Measurements from ENCODE around the gene IL4R.

IL4R gene

GRCh38 chr16:27363246-27363632 is 49.5 kb downstream of the IL4R start:
- DNase-seq: no peak

GRCh38 chr16:27363797-27364196 is 50.0 kb downstream of the IL4R start:
- no peak for DNase-seq

GRCh38 chr16:27364493-27365141 is 50.8 kb downstream of the IL4R start:
- DNase-seq: no peak

- DNase-seq: no peak
Measured at GRCh38 chr16:27365142-27366089, 51.6 kb downstream of the IL4R start.

GRCh38 chr16:27366687-27367460 is 53.1 kb downstream of the IL4R start:
- DNase-seq: no peak

- peak; percentile 27 for DNase-seq
Measured at GRCh38 chr16:27367461-27368357, 53.9 kb downstream of the IL4R start.

- no peak for DNase-seq
Measured at GRCh38 chr16:27368358-27368722, 54.6 kb downstream of the IL4R start.

GRCh38 chr16:27369806-27370205 is 56.0 kb downstream of the IL4R start:
- no peak for DNase-seq

- no peak for DNase-seq
Measured at GRCh38 chr16:27370318-27370717, 56.5 kb downstream of the IL4R start.

- no peak for DNase-seq
Measured at GRCh38 chr16:27373312-27373711, 59.5 kb downstream of the IL4R start.

GRCh38 chr16:27374221-27374803 is 60.5 kb downstream of the IL4R start:
- no peak for DNase-seq

- DNase-seq: peak; percentile 92
Measured at GRCh38 chr16:27374804-27375425, 61.1 kb downstream of the IL4R start.

GRCh38 chr16:27377666-27378485 is 64.1 kb downstream of the IL4R start:
- no peak for DNase-seq

- no peak for DNase-seq
Measured at GRCh38 chr16:27378871-27379481, 65.2 kb downstream of the IL4R start.

- DNase-seq: no peak
Measured at GRCh38 chr16:27379919-27380318, 66.1 kb downstream of the IL4R start.

- DNase-seq: no peak
Measured at GRCh38 chr16:27381236-27381635, 67.5 kb downstream of the IL4R start.

- no peak for DNase-seq
Measured at GRCh38 chr16:27381974-27382855, 68.4 kb downstream of the IL4R start.

GRCh38 chr16:27383556-27384243 is 69.9 kb downstream of the IL4R start:
- no peak for DNase-seq

Data from DMS 273 treated with DMSO at 0.1 percent for 48 hours (cell line).